ENCODE data around the gene MBNL1.
"Not testable (repeated sequence)": the region's sequence is repeated elsewhere in the genome, so short reads cannot be mapped to it uniquely, and the experiment has no call there.

MBNL1 gene

GRCh38 chr3:152383136-152383606, 114.4 kb downstream of the MBNL1 start:
- DNase-seq (ENCODE audit: low read depth), result no peak
- H3K4me3 ChIP-seq (ENCODE audit: low read depth, low read length), result no peak overlapping the region

GRCh38 chr3:152384412-152384811, 115.7 kb downstream of the MBNL1 start:
- no peak overlapping the region for H3K4me3 ChIP-seq (ENCODE audit: low read depth, low read length)

GRCh38 chr3:152385761-152386160, 117.0 kb downstream of the MBNL1 start:
- no peak overlapping the region for H3K4me3 ChIP-seq (ENCODE audit: low read depth, low read length)
- peak; percentile 76 for DNase-seq (ENCODE audit: low read depth)

More at GRCh38 chr3:152384412-152384811, 115.7 kb downstream of the MBNL1 start:
- no peak for DNase-seq (ENCODE audit: low read depth)

- no peak overlapping the region for H3K4me3 ChIP-seq (ENCODE audit: low read depth, low read length)
- DNase-seq (ENCODE audit: low read depth), result no peak
These were observed 117.5 kb downstream of the MBNL1 start for GRCh38 chr3:152386208-152386607.

GRCh38 chr3:152388631-152389030, 119.9 kb downstream of the MBNL1 start:
- no peak for DNase-seq (ENCODE audit: low read depth)
- H3K4me3 ChIP-seq (ENCODE audit: low read depth, low read length), result no peak overlapping the region

- H3K4me3 ChIP-seq (ENCODE audit: low read depth, low read length), result no peak overlapping the region
- no peak for DNase-seq (ENCODE audit: low read depth)
These were observed 120.7 kb downstream of the MBNL1 start for GRCh38 chr3:152389316-152389934.

- no peak overlapping the region for H3K4me3 ChIP-seq (ENCODE audit: low read depth, low read length)
- no peak for DNase-seq (ENCODE audit: low read depth)
These were observed 121.9 kb downstream of the MBNL1 start for GRCh38 chr3:152390647-152391046.

GRCh38 chr3:152391671-152392070, 122.9 kb downstream of the MBNL1 start:
- H3K4me3 ChIP-seq (ENCODE audit: low read depth, low read length), result no peak overlapping the region
- DNase-seq (ENCODE audit: low read depth), result no peak

GRCh38 chr3:152392272-152392880, 123.6 kb downstream of the MBNL1 start:
- H3K4me3 ChIP-seq (ENCODE audit: low read depth, low read length), result no peak overlapping the region
- DNase-seq (ENCODE audit: low read depth), result no peak

GRCh38 chr3:152394246-152394645, 125.5 kb downstream of the MBNL1 start:
- no peak for DNase-seq (ENCODE audit: low read depth)

GRCh38 chr3:152395764-152396163, 127.0 kb downstream of the MBNL1 start:
- no peak for DNase-seq (ENCODE audit: low read depth)

More at GRCh38 chr3:152394246-152394645, 125.5 kb downstream of the MBNL1 start:
- no peak overlapping the region for H3K4me3 ChIP-seq (ENCODE audit: low read depth, low read length)

GRCh38 chr3:152396867-152397266, 128.1 kb downstream of the MBNL1 start:
- DNase-seq (ENCODE audit: low read depth), result no peak
- no peak overlapping the region for H3K4me3 ChIP-seq (ENCODE audit: low read depth, low read length)

More at GRCh38 chr3:152395764-152396163, 127.0 kb downstream of the MBNL1 start:
- no peak overlapping the region for H3K4me3 ChIP-seq (ENCODE audit: low read depth, low read length)

- not testable (repeated sequence) for H3K4me3 ChIP-seq (ENCODE audit: low read depth, low read length); DNase-seq (ENCODE audit: low read depth)
These were observed 128.6 kb downstream of the MBNL1 start for GRCh38 chr3:152397348-152397747.

- DNase-seq (ENCODE audit: low read depth), result no peak
- H3K4me3 ChIP-seq (ENCODE audit: low read depth, low read length), result no peak overlapping the region
These were observed 129.8 kb downstream of the MBNL1 start for GRCh38 chr3:152398495-152398894.

GRCh38 chr3:152399374-152399773, 130.6 kb downstream of the MBNL1 start:
- DNase-seq (ENCODE audit: low read depth), result no peak
- no peak overlapping the region for H3K4me3 ChIP-seq (ENCODE audit: low read depth, low read length)

GRCh38 chr3:152400887-152401286, 132.2 kb downstream of the MBNL1 start:
- no peak overlapping the region for H3K4me3 ChIP-seq (ENCODE audit: low read depth, low read length)
- DNase-seq (ENCODE audit: low read depth), result no peak

- H3K4me3 ChIP-seq (ENCODE audit: low read depth, low read length), result no peak overlapping the region
- DNase-seq (ENCODE audit: low read depth), result no peak
These were observed 134.1 kb downstream of the MBNL1 start for GRCh38 chr3:152402695-152403451.

- no peak overlapping the region for H3K4me3 ChIP-seq (ENCODE audit: low read depth, low read length)
- peak; percentile 54 for DNase-seq (ENCODE audit: low read depth)
These were observed 134.9 kb downstream of the MBNL1 start for GRCh38 chr3:152403632-152404066.

GRCh38 chr3:152404976-152405375, 136.2 kb downstream of the MBNL1 start:
- no peak for DNase-seq (ENCODE audit: low read depth)
- H3K4me3 ChIP-seq (ENCODE audit: low read depth, low read length), result no peak overlapping the region

Data from skeletal muscle cell (primary cell).